Fibroblast of lung (primary cell): ENCODE results near the gene SPCS3. TPM values are rescaled to one million over a fixed set of nuclear protein-coding genes. Genes with fewer than 3 reads are reported as not detected.
"Not testable (repeated sequence)": the region's sequence is repeated elsewhere in the genome, so short reads cannot be mapped to it uniquely, and the experiment has no call there.

Experiments used
- DNase-seq, 2 donors: peaks; one replicate each; pipeline versions ENCODE4 v3.0.0 to v3.0.0-alpha.2; 2010; ENCODE audit warnings: low read depth in 2 of 2
- H2AFZ ChIP-seq: 2 replicates; pipeline ENCODE4 v1.5.1; 2012; ENCODE audit warnings: low read length, control low read depth, inconsistent platforms
- H3K27ac ChIP-seq: 2 replicates; pipeline ENCODE4 v1.5.1; 2011; ENCODE audit warnings: low read length, control low read depth; ENCODE audit not compliant: insufficient read depth
- H3K27me3 ChIP-seq: 2 replicates; pipeline ENCODE4 v1.5.1; 2011; ENCODE audit warnings: mild to moderate bottlenecking, low read length; ENCODE audit not compliant: control insufficient read depth, insufficient read depth
- H3K36me3 ChIP-seq: 2 replicates; pipeline ENCODE4 v1.5.1; 2011; ENCODE audit warnings: low read length; ENCODE audit not compliant: control insufficient read depth, insufficient read depth
- H3K4me1 ChIP-seq: 2 replicates; pipeline ENCODE4 v1.5.1; 2011; ENCODE audit warnings: low read length; ENCODE audit not compliant: control insufficient read depth, insufficient read depth; ENCODE audit errors: extremely low read depth
- H3K4me2 ChIP-seq: 2 replicates; pipeline ENCODE4 v1.5.1; 2011; ENCODE audit warnings: low read length, control low read depth; ENCODE audit not compliant: insufficient read depth; ENCODE audit errors: extremely low read depth
- H3K4me3 ChIP-seq, 4 experiments: fragments of 200-600 bp in 1 of 4; sonication (generic) in 1 of 4; replicated peaks in 1 of 4; 2 replicates each; pipeline ENCODE4 v1.5.1; 2011 to 2016; ENCODE audit warnings: low read length in 4 of 4, low read depth in 3 of 4, mild to moderate bottlenecking in 3 of 4, control low read depth in 2 of 4, inconsistent platforms in 1 of 4, mixed read lengths in 1 of 4; ENCODE audit not compliant: insufficient read depth in 1 of 4; ENCODE audit errors: control extremely low read depth in 1 of 4
- H3K79me2 ChIP-seq: 2 replicates; pipeline ENCODE4 v1.5.1; 2012; ENCODE audit warnings: mild to moderate bottlenecking, low read length, inconsistent platforms; ENCODE audit not compliant: control insufficient read depth, insufficient read depth
- H3K9ac ChIP-seq: 2 replicates; pipeline ENCODE4 v1.5.1; 2011; ENCODE audit warnings: mild to moderate bottlenecking, low read length, control low read depth; ENCODE audit not compliant: insufficient read depth
- H3K9me3 ChIP-seq: 2 replicates; pipeline ENCODE4 v1.5.1; 2012; ENCODE audit warnings: low read depth, low read length; ENCODE audit not compliant: control insufficient read depth, insufficient read depth
- H4K20me1 ChIP-seq: 2 replicates; pipeline ENCODE4 v1.5.1; 2011; ENCODE audit warnings: low read length; ENCODE audit not compliant: control insufficient read depth, insufficient read depth; ENCODE audit errors: extremely low read depth
- EZH2 ChIP-seq: IDR thresholded peaks from 2 replicates; pipeline ENCODE4 v1.5.1; 2012; ENCODE audit warnings: low read length, control low read depth, mild to moderate bottlenecking; ENCODE audit errors: missing control alignments
- polyA plus RNA-seq, 2 donors: library from polyadenylated mRNA; depleted of rRNA in 1 of 2; stranded (reverse) in 1 of 2; unstranded in 1 of 2; fragments of >200 nt; gene quantifications; 2 replicates each; pipeline ENCODE4 v1.2.1, GENCODE V29; 2011 to 2012; ENCODE audit warnings: missing spikeins in 1 of 2
- total RNA-seq: library from RNA; depleted of rRNA; stranded (reverse); fragments of >200 nt; gene quantifications from 2 replicates; pipeline ENCODE4 v1.2.1, GENCODE V29; 2014
- TF ChIP-seq, protein P1 (sequence below), 2 donors: IDR thresholded peaks in 1 of 2; conservative IDR thresholded peaks in 1 of 2; 1 replicate in 1 of 2; 2 replicates in 1 of 2; pipeline ENCODE4 v1.5.1; 2011 to 2012; ENCODE audit warnings: low read length in 2 of 2, control low read depth in 1 of 2, inconsistent platforms in 1 of 2, low read depth in 1 of 2, mild to moderate bottlenecking in 1 of 2

Gene SPCS3
- total and polyA plus RNA-seq, 2 donors (not counting 1 experiment from before 2014, with no cell fraction given): 72.3 to 84.3 TPM

DNA sequence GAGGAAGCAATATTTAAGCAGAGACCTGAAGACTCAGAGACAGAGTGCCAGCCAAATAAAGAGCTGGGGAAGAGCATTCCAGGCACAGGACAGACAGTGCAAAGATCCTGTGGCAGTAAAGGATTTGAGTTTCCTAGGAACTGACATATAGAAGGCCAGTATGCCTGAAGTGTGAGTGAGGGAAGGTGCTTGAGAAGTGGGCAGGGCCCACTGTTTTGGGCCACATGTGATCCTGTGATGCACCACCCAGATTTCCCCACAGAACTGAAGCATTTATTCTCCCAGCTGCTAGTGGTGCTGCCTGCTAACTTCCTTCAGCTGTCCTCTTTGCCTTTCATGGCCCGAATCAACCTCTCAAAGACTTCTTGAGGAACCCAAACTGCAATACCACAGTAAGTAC lies 26.8 kb upstream of the SPCS3 start:
- no peak overlapping the region for H3K4me3 ChIP-seq
- no peaks in the 10 kb centered on the region for H3K36me3 ChIP-seq
- TF ChIP-seq EZH2: no peak
- TF ChIP-seq, protein P1, sequence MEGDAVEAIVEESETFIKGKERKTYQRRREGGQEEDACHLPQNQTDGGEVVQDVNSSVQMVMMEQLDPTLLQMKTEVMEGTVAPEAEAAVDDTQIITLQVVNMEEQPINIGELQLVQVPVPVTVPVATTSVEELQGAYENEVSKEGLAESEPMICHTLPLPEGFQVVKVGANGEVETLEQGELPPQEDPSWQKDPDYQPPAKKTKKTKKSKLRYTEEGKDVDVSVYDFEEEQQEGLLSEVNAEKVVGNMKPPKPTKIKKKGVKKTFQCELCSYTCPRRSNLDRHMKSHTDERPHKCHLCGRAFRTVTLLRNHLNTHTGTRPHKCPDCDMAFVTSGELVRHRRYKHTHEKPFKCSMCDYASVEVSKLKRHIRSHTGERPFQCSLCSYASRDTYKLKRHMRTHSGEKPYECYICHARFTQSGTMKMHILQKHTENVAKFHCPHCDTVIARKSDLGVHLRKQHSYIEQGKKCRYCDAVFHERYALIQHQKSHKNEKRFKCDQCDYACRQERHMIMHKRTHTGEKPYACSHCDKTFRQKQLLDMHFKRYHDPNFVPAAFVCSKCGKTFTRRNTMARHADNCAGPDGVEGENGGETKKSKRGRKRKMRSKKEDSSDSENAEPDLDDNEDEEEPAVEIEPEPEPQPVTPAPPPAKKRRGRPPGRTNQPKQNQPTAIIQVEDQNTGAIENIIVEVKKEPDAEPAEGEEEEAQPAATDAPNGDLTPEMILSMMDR (conservative IDR thresholded peaks at IDR 0.05 in 1 of 2, IDR thresholded peaks at IDR 0.05 in 1 of 2; ENCODE audit: low read depth in 1 of 2, low read length in 2 of 2): no peak
- H3K27me3 ChIP-seq: no peaks in the 10 kb centered on the region
- H3K4me1 ChIP-seq: no peaks in the 10 kb centered on the region
- DNase-seq: no peak
- H3K9ac ChIP-seq: no peak overlapping the region
- H3K4me2 ChIP-seq: no peak overlapping the region
- no peaks in the 10 kb centered on the region for H3K79me2 ChIP-seq
- no peaks in the 10 kb centered on the region for H3K9me3 ChIP-seq
- H3K27ac ChIP-seq: no peak overlapping the region
- no peaks in the 10 kb centered on the region for H4K20me1 ChIP-seq
- no peak overlapping the region for H2AFZ ChIP-seq

DNA sequence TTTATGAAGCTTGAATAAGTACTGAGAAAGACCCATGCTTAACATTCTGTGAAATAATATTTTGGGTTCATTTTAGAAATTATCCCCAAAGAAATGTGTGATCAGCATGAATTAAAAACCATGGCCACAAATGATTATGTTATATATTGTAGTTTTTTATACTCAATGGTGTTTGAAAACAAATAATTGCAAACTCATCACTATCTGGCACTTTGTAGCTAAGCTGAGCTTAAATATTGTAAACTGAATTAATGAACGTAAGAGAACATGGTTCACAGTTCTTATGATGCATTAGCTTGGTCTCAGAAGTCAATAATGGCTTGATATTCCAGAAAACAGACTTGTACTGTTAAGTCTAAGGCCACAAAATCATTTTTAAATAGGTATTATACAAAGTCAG lies 26.1 kb upstream of the SPCS3 start:
- no peak for DNase-seq
- no peak overlapping the region for H3K4me2 ChIP-seq
- no peaks in the 10 kb centered on the region for H3K9me3 ChIP-seq
- H3K36me3 ChIP-seq: no peaks in the 10 kb centered on the region
- no peak overlapping the region for H3K4me3 ChIP-seq
- no peaks in the 10 kb centered on the region for H3K79me2 ChIP-seq
- H2AFZ ChIP-seq: no peak overlapping the region
- TF ChIP-seq, protein P1 (conservative IDR thresholded peaks at IDR 0.05 in 1 of 2, IDR thresholded peaks at IDR 0.05 in 1 of 2; ENCODE audit: low read depth in 1 of 2, low read length in 2 of 2): no peak
- TF ChIP-seq EZH2: no peak
- H3K4me1 ChIP-seq: no peaks in the 10 kb centered on the region
- H3K27me3 ChIP-seq: no peaks in the 10 kb centered on the region
- no peak overlapping the region for H3K9ac ChIP-seq
- H3K27ac ChIP-seq: no peak overlapping the region
- no peaks in the 10 kb centered on the region for H4K20me1 ChIP-seq

DNA sequence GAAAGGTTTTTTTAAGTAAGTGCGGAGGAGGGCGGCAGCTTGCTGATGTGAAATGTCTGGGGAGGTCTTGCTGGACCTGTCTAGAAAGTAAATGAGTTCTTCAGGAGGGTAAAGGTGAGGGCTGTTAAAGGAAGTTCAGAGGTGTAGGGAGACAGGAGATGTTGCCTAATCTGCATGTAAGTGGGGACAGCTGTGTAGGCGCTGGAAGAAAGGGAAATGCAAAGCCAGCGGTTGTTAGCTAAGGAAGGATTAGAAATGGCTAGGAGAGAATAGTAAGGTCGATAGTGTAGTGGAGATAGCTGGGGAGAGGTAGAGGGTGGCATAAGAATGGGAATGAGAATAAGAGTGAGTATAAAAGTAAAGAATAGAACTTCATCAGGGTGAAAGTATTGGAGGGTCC lies 23.9 kb upstream of the SPCS3 start:
- not testable (repeated sequence) for H3K9me3 ChIP-seq, H3K79me2 ChIP-seq, H3K27me3 ChIP-seq, DNase-seq, H3K4me1 ChIP-seq, H3K4me2 ChIP-seq, H3K4me3 ChIP-seq, H3K27ac ChIP-seq, H4K20me1 ChIP-seq, H2AFZ ChIP-seq, H3K36me3 ChIP-seq, H3K9ac ChIP-seq
